ENCODE results near the gene SPHK1.

The SPHK1 gene

DNA sequence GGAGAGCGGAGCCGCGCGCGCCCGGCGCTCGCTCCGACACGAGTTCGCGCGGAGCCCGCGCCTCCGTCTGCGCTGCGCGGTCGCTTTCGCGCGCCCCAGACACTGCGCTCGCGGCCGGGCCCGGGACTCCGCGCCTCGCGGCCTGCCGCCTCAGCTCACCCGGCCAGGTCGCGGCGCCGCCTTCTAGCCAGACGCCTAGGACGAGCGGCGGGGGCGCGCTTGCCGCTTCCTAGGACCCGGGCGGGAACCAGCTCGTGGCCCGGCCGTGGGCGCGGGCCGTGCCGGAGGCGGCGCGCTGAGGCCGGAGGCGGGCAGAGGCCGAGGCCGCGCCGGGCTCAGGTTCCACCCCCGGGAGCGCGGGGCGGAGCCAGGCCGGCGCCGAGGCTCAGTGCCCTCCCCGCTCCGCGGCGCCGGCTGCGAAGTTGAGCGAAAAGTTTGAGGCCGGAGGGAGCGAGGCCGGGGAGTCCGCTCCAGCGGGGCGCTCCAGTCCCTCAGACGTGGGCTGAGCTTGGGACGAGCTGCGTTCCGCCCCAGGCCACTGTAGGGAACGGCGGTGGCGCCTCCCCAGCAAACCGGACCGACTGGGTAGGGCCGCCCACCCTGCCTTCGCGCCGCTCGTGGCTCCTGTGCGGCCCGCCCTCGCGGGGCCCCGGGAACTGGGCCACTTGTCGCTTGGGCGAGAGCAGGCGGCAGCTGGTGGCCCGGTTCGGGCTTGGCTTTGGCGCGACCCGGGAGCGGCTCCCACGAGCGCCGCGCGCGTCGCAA, at the start of gene SPHK1:
Gene SPHK1, plus strand, starts transcription at position 388 of the 765 bp plus-strand sequence. CDS start 1,036 bp downstream, outside the sequence.
- H3K4me3 ChIP-seq (ENCODE audit: low read depth, low read length) = peak within 1 kb of the TSS; percentile 74
- peaks cover 14% of the 10 kb centered on the region for H3K27me3 ChIP-seq (ENCODE audit: insufficient read depth, low read depth, severe bottlenecking)
- no peaks in the 10 kb centered on the region for H3K9me3 ChIP-seq (ENCODE audit: severe bottlenecking)
- peaks cover 7% of the 10 kb centered on the region for H3K36me3 ChIP-seq
- TF ChIP-seq CTCF (IDR thresholded peaks at IDR 0.05; ENCODE audit: low read depth, low read length) = no peak
- H3K27ac ChIP-seq = peak within 1 kb of the TSS; percentile 7
- DNase-seq = peak; percentile 77

DNA sequence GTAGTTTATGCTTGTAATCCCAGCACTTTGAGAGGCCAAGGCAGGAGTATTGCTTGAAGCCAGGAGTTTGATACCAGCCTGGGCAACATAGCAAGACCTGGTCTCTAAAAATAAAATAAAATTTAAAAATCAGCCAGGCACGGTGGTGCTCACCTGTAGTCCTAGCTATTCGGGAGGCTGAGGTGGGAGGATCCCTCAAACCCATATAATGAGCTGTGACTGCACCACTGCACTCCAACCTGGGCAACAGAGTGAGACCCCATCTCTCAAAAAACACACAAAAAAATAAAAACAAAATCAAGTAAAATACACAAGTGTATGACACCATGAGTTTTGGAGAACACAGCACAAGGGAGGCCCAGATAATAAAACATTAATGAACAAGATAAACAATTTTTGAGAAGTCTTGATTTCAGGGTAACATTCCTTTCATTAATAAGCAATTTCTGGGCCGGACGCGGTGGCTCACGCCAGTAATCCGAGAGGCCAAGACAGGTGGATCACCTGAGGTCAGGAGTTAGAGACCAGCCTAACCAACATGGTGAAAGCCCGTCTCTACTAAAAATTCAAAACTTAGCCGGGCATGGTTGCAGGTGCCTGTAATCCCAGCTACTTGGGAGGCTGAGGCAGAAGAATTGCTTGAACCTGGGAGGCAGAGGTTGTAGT, 48.6 kb upstream of the SPHK1 start:
- Histone ChIP-seq H3K4me3 (ENCODE audit: low read depth, low read length) (no peak overlapping the region), H3K27me3 (ENCODE audit: insufficient read depth, low read depth, severe bottlenecking) (no peaks in the 10 kb centered on the region), H3K36me3 (peaks cover 45% of the 10 kb centered on the region), H3K9me3 (ENCODE audit: severe bottlenecking) (no peaks in the 10 kb centered on the region), H3K27ac (no peak overlapping the region)
- TF ChIP-seq CTCF (IDR thresholded peaks at IDR 0.05; ENCODE audit: low read depth, low read length) = no peak
- DNase-seq = no peak

DNA sequence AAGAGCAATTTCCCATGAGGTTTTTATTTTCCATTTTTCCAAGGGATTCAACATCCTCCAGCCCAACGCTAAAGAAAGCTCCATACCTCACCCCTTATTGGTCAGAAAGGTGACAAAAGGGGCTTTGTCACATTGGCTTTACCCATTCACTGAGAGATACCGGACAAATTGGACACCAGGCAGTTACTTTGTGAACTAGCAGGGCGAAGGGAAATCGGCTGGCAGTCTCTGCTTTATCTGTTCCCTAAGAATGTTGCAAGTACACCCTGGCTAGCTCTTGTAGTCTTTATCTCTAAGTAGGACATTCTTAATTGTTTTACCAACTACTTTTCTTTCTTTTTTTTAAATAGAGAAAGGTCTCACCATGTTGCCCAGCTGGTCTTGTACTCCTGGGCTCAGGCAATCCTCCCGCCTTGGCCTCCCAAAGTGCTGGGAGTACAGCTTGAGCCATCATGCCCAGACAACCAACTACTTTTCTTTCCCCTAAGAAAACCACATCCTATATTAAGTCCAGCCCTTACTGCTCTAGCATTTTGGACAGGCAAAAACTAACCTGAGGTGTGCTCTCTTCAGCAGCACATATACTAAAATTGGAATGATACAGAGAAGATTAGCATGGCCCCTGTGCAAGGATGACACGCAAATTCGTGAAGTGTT, 47.5 kb upstream of the SPHK1 start:
- TF ChIP-seq CTCF (IDR thresholded peaks at IDR 0.05; ENCODE audit: low read depth, low read length) = no peak
- Histone ChIP-seq H3K9me3 (ENCODE audit: severe bottlenecking) (no peaks in the 10 kb centered on the region), H3K4me3 (ENCODE audit: low read depth, low read length) (no peak overlapping the region), H3K27ac (no peak overlapping the region), H3K36me3 (peaks cover 45% of the 10 kb centered on the region), H3K27me3 (ENCODE audit: insufficient read depth, low read depth, severe bottlenecking) (no peaks in the 10 kb centered on the region)
- no peak for DNase-seq

DNA sequence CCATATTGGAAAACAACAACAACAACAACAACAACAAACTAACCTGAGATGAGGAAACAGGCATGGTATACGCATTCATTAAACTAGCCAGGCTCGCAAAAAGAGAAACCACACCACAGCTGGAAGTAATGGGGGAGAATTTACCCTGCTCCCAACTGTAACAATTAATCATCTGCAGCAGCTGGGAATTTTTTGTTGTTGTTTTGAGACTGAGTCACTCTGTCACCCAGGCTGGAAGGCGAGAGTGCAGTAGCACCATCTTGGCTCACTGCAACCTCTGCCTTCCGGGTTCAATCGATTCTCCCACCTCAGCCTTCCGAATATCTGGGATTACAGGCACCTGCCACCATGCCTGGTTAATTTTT, 47.0 kb upstream of the SPHK1 start:
- H3K36me3 ChIP-seq = peaks cover 45% of the 10 kb centered on the region
- TF ChIP-seq CTCF (IDR thresholded peaks at IDR 0.05; ENCODE audit: low read depth, low read length) = no peak
- no peak overlapping the region for H3K4me3 ChIP-seq (ENCODE audit: low read depth, low read length)
- no peak for DNase-seq
- no peaks in the 10 kb centered on the region for H3K27me3 ChIP-seq (ENCODE audit: insufficient read depth, low read depth, severe bottlenecking)
- H3K9me3 ChIP-seq (ENCODE audit: severe bottlenecking) = no peaks in the 10 kb centered on the region
- no peak overlapping the region for H3K27ac ChIP-seq

- TF ChIP-seq CTCF (IDR thresholded peaks at IDR 0.05; ENCODE audit: low read depth, low read length) = no peak
Observed at GRCh38 chr17:76341301-76341700, 43.1 kb upstream of the SPHK1 start.

More at GRCh38 chr17:76341301-76341700, 43.1 kb upstream of the SPHK1 start:
- Histone ChIP-seq H3K36me3 (peaks cover 66% of the 10 kb centered on the region), H3K27me3 (ENCODE audit: insufficient read depth, low read depth, severe bottlenecking) (no peaks in the 10 kb centered on the region), H3K9me3 (ENCODE audit: severe bottlenecking) (no peaks in the 10 kb centered on the region), H3K27ac (no peak overlapping the region), H3K4me3 (ENCODE audit: low read depth, low read length) (no peak overlapping the region)
- DNase-seq = no peak
